GM18505 (cell line): ENCODE measurements around the gene RALY.

Source experiments
- ATAC-seq: cut with Tn5 transposase; IDR thresholded peaks from one replicate; pipeline ENCODE4 v1.9.1; 2021; ENCODE audit not compliant: unreplicated experiment
- POLR2A ChIP-seq: IDR thresholded peaks from 4 replicates; pipeline ENCODE4 v1.6.1; 2011; ENCODE audit warnings: borderline replicate concordance; ENCODE audit not compliant: insufficient read depth, insufficient read length; ENCODE audit errors: extremely low read depth

The RALY gene

GRCh38 chr20:34089655-34090345 is 96.1 kb downstream of the RALY start:
- TF ChIP-seq POLR2A, result no peak
- ATAC-seq, result no peak

- no peak for ATAC-seq
- no peak for TF ChIP-seq POLR2A
These were observed 96.9 kb downstream of the RALY start for GRCh38 chr20:34090645-34091044.

DNA sequence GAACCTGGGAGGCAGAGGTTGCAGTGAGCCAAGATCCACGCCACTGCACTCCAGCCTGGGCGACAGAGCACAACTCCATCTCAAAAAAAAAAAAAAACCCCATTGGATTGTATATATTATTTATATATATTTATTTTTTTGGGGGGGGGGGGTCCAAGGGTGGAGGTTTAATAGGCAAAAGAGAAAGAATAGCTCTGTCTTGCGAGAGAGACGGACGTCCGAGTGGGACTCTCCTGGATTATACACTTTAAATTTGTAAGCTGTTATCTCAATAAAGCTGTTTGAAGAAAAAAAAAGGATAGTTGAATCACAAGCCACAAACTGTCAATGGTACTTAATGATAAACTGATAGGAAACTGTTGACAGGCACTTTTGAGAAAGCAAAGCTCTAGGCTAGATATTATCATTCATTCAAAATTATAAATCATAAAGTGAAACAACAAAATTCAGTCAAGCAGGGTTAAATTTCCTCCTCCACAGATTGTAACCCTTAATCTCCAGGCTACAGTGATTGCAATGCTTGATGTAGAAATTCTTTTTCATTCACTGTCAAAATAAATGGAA is 98.0 kb downstream of the RALY start:
- TF ChIP-seq POLR2A, result no peak
- no peak for ATAC-seq

DNA sequence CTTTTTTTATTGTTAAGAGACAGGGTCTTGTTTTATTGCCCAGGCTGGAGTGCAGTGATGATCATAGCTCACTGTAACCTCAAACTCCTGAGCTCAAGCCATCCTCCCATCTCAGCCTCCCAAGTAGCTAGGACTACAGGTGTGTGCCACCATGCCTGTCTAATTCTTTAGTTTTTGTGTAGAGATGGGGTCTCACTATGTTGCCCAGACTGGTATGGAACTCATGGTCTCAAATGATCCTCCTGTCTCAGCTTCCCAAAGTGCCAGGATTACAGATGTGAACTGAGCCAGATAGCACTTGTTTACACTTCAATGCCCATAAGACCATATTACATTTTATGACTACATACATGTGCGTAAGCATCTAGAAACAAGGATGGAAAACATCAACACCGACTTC is 100.2 kb downstream of the RALY start:
- ATAC-seq, result no peak
- TF ChIP-seq POLR2A, result no peak

DNA sequence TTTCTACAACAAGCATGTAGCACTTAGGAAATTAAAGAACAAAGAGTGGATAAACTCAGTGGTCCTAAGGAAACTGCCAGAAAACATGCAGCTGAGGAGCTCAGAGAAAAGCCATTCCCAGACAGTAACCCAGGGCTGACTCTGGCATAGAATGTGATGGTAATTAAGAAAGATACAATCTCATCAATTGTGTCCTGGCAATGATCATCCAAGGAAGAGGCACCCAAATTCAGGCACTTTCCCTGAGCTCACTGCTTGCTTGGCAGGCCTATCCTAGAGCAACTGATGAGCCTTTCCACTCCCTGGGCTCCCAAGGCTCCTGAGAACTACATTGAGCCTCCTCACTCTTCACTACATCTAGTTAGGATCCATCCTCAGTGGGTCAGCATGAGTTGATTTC is 102.1 kb downstream of the RALY start:
- no peak for TF ChIP-seq POLR2A
- ATAC-seq, result no peak

DNA sequence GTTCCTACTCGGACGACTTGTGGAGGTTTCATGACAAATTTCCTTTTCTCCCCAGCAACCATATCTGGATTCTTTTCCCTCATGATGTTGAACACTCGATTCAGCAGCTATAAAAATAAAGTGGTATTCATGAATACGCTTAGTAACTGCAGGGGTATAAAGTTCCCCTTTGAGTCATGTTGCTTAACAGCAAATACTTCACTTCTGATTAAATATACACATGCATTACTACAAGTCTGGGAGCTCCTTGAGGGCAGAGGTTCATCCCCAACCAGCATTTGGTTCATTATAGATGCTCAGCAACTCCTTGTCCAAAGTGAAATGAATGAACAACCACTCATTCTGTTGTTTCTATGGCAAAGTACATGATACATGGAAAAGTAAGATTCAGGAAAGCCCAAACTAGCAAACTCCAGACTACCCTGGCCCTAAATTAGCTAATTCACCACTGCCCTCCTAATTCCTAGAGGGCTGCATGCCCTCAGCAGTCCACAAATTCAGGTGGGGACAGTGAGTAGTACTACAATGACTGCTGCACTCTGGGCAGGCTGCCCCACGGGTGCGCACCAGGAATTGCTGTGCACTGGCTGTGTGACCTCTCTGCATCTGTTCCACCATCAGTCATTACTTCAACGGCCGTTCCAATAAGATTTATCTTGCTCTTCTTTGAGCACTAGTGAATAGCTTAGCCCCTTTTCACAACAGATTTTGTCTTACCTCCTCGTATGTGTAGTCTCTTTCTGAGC is 103.2 kb downstream of the RALY start:
- ATAC-seq, result no peak

DNA sequence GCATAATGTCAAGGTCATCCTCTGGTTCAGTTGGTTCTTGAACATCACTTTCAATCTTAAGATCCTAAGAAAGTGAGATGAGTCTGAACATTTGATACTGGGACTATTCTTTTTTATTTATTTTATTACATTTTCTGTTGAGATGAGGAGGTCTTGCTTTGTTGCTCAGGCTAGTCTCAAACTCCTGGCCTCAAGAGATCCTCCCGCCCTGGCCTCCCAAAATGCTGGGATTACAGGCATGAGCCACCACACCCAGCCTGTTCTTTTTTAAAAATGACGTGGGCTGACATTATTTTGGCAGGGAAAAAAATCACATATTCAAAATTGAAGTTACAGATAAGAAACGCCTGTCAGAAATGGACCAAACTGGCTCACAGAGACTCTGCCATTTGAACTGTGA is 104.9 kb downstream of the RALY start:
- TF ChIP-seq POLR2A, result no peak
- ATAC-seq, result no peak

More for the DNA sequence above, 103.2 kb downstream of the RALY start:
- TF ChIP-seq POLR2A, result no peak

DNA sequence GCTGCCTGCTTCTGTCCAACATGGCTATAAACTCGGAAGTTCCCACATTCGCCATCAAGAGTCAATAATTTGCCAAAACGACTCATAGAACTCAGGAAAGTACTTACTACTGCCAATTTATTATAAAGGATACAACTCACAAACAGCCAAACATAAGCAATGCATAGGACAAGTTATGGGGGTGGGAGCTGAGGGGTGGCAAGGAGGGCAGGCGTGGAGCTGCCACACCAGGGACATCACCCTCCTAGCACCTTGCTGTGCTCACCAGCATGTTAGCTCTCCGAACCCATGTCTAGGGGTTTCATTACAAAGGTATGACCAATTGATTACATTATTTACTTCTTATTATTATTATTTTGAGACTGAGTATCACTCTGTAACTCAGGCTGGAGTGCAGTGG is 106.0 kb downstream of the RALY start:
- ATAC-seq, result no peak
- no peak for TF ChIP-seq POLR2A

- TF ChIP-seq POLR2A, result no peak
- no peak for ATAC-seq
These were observed 106.9 kb downstream of the RALY start for GRCh38 chr20:34100576-34100975.

DNA sequence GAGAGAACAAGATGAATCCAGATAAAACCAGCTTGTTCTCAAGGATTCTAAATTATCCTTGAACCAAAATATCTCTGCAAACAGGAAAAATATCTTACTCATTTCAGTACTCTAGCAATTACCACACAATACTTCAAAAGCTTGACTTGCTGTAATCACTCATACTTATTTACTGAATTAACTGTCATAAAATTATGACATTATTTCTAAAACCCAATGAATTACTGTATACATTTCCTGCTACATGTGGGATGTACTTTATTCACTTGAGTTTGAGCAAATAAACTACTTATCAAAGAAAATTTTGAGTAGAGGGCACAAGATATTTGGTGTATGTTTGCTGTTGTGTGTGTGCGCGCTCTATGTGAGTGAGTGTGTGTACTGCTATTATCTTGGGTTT is 108.6 kb downstream of the RALY start:
- no peak for TF ChIP-seq POLR2A
- ATAC-seq, result no peak

GRCh38 chr20:34104059-34104458 is 110.3 kb downstream of the RALY start:
- TF ChIP-seq POLR2A, result no peak
- ATAC-seq, result no peak

DNA sequence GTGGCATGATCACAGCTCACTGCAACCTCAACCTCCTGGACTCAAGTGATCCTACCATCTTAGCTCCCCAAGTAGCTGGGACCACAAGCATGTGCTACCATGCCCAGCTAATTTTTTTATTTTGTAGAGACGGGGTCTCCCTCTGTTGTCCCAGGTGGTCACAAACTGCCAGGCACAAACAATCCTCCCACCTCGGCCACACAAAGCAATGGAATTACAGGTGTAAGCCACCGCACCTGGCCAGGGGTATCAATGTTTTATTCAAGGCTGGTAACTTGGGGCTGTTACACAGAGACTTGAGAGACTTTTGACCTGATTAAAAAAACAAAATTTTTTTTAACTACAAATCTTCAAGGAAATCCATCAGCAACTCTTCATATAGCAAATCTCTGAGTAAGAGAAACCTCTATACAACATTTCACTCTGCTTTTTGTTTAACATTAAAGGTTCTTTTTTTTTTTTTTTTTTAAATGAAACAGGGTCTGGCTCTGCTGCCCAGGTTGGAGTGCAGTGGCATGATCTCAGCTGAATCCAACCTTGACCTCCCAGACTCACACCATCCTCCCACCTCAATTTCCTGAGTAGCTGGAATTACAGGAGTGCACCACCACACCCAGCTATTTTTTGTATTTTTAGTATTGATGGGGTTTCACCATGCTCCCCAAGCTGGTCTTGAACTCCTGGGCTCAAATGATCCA is 112.4 kb downstream of the RALY start:
- TF ChIP-seq POLR2A, result no peak
- no peak for ATAC-seq

DNA sequence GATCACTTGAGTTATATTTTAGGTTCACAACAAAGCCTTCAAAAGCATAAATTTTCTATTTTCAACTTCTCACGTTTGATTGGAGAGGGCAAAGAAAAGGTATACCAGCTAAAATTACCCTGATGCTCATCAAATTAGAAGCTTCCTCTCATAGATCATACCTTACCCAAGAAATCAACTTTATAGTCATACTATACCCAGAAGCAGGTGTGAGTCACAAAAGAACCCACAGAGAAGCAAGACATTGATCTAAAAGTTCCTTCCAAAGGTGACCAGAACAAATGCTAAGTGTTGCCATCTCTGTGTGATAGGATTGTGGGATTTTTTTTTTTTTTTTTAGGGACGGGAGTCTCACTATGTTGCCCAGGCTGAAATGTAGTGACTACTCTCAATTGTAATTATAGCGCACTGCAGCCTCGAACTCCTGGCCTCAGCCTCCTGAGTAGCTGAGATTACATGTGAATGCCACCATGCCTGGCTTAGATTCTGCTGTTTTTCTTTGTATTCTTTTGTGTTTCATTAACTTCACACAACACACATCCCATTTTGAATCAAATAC is 115.0 kb downstream of the RALY start:
- ATAC-seq, result no peak
- no peak for TF ChIP-seq POLR2A

DNA sequence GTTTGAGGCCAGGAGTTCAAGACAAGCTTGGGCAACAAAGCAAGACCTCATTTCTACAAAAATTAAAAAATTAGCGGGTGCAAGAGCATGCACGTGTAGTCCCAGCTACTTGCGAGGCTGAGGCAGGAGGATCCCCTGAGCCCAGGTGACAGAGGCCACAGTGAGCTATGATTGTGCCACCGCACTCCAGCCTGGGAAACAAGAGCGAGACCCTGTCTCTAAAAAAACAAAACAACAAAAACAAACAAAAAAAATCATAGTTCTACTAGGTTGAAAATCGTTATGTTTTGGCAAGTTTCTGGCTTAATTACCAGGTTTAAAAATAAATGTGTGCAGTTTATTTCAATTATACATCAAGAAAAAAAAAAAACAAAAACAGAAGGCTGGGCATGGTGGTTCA is 115.7 kb downstream of the RALY start:
- no peak for TF ChIP-seq POLR2A
- ATAC-seq, result no peak

DNA sequence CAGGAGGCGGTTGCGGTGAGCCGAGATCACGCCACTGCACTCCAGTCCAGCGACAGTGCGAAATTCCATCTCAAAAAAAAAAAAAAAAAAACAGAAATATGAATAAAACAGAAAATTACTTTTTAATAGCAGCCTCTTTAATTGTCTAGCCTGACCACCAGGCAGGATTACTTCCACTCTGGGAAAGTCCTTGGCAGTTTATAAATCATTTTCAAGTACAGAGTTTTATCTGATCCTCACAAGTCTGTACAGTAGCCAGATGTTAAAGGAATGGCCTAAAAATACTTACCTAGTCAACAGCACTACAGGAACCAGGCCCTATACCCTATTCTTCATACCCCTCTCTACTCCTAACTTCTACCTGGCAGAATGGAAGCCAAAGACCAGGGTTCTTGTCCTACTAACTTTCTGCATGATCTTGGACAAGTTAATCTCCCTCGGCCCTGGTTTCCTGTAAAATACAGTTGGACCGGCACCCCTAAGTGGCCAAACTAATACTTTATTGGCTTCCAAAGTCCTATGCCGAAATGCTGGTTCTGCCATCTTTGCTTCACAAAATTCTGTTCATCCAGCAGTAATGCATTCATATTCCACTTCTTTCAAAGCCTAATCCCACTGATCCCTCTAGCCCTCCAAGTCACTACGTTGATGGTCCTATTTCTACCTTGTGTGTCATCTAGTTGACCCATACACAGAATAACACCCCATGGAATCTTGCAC is 116.5 kb downstream of the RALY start:
- ATAC-seq, result no peak
- peak; percentile 2 for TF ChIP-seq POLR2A
